VCaP (cell line): ENCODE measurements around the gene INHA.

Experiments
- H3K27ac ChIP-seq: fragments of 450-650 bp; 2 replicates; pipeline ENCODE4 v1.5.1; 2017
- TF ChIP-seq, protein P1 (sequence below): fragments of 450-650 bp; conservative IDR thresholded peaks from 2 replicates; pipeline ENCODE4 v1.5.1; 2017; ENCODE audit warnings: mild to moderate bottlenecking, moderate library complexity

The INHA gene, protein sequence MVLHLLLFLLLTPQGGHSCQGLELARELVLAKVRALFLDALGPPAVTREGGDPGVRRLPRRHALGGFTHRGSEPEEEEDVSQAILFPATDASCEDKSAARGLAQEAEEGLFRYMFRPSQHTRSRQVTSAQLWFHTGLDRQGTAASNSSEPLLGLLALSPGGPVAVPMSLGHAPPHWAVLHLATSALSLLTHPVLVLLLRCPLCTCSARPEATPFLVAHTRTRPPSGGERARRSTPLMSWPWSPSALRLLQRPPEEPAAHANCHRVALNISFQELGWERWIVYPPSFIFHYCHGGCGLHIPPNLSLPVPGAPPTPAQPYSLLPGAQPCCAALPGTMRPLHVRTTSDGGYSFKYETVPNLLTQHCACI

DNA sequence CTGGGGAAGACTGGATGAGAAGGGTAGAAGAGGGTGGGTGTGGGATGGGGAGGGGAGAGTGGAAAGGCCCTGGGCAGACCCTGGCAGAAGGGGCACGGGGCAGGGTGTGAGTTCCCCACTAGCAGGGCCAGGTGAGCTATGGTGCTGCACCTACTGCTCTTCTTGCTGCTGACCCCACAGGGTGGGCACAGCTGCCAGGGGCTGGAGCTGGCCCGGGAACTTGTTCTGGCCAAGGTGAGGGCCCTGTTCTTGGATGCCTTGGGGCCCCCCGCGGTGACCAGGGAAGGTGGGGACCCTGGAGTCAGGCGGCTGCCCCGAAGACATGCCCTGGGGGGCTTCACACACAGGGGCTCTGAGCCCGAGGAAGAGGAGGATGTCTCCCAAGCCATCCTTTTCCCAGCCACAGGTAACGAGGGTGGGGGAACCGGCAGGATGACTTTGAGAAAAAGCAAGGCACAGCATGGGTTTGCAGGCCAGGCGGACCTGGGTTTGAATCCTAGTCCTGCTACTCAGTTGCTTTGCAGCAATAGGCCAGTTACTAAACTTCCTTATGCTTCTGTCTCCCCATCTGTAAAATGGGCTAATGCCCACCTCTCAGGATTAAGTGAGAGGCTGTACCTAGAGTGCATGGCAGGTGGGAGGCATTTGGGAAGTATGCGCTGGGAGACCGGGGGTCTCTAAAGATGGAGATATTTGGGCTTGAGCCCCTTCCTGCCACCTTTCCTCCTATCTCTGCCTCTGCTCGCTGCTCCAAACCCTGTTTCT, at the start of gene INHA:
INHA (plus strand) TSS at position 74 of the 765 bp plus-strand sequence; CDS start at position 139, 65 bp downstream.
- TF ChIP-seq, protein P1, sequence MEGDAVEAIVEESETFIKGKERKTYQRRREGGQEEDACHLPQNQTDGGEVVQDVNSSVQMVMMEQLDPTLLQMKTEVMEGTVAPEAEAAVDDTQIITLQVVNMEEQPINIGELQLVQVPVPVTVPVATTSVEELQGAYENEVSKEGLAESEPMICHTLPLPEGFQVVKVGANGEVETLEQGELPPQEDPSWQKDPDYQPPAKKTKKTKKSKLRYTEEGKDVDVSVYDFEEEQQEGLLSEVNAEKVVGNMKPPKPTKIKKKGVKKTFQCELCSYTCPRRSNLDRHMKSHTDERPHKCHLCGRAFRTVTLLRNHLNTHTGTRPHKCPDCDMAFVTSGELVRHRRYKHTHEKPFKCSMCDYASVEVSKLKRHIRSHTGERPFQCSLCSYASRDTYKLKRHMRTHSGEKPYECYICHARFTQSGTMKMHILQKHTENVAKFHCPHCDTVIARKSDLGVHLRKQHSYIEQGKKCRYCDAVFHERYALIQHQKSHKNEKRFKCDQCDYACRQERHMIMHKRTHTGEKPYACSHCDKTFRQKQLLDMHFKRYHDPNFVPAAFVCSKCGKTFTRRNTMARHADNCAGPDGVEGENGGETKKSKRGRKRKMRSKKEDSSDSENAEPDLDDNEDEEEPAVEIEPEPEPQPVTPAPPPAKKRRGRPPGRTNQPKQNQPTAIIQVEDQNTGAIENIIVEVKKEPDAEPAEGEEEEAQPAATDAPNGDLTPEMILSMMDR = no peak
- H3K27ac ChIP-seq = peak within 1 kb of the TSS; percentile 89

DNA sequence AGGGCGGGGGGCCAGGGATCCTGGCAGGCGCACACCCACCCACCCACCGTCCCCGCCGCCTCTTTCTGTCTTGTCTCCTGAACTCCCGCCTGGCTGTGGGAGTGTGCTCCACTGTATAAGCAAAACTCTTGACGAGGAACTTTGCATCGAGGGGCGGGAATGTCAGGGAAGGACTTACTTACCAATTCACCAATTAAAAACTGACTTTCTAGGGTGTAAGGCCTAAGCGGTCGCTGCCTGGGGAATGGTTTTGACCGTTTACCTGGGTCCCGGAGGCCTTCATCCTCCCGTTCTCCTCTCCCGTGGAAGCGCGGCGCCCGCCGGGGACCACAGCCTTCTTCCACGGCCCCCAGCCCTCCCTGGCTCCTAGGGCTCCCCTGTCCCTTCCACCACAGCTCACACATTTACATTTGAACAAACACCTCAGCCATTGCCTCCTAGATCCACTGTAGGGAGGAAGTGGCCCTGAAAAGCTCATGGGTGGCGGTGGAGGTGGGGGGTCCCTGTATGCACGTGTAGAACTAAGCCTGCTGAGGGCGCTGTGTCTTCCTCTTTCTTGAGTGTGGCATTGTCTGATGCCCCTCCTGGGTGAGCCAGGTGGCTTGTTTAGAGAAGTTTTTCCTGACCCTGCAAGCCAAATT, 49.0 kb upstream of the INHA start:
- TF ChIP-seq, protein P1 = no peak
- H3K27ac ChIP-seq = no peak overlapping the region

DNA sequence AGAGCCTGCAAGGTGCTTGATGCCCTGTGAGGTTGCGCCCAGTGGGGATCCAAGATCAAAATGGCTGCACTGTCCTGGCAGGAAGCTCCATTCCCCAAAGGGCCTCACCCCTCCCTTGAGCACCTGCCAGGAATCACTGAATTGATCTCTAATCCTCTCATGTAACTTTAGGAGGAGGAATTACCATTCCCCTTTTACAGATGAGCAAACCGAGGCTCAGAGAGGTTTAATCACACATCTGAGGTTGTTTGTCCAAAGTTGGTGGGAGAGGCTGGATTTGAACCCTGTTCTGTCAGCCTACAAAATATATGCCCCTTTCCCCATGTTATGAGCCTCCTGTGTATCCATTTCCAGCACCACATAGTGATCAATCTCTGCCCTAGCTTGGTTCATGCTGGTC, 47.3 kb upstream of the INHA start:
- H3K27ac ChIP-seq = no peak overlapping the region

DNA sequence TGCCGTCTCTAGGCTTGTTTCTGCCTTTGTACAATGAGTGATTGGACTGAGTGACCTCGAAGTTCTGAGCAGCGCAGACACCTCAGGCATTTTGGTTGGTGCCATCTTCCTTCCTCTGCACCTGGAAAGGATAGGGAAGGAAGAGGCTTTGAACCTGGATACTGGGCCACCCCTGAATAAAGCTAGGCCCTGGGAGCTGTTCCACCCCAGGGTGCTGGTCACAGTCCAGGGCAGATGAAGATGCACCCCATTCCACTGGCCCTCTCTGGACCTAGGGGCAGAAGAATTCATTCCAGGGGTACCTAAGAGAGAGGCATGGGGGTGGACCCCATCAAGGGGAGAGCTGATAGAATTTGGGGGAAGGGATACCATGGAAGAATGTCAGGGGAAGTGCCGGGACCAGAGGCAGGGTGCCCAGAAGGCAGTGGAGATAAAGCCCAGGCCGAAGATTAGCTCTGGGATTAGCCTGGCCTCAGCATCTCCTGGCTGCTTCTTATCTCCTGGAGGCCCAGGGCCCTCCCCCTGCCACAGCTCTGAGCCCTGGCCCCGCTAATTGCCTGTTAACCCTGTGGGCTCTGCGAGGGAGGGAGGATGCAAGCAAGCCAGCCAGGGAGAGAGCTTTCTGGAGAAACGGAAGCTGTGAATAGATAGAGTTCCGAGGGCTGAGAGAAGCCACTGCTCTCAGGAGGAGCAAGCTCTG, 46.4 kb upstream of the INHA start:
- TF ChIP-seq, protein P1 = no peak
- H3K27ac ChIP-seq = no peak overlapping the region; the same call in 1 of the 2 replicates

More for the DNA sequence above, 47.3 kb upstream of the INHA start:
- TF ChIP-seq, protein P1 = no peak

DNA sequence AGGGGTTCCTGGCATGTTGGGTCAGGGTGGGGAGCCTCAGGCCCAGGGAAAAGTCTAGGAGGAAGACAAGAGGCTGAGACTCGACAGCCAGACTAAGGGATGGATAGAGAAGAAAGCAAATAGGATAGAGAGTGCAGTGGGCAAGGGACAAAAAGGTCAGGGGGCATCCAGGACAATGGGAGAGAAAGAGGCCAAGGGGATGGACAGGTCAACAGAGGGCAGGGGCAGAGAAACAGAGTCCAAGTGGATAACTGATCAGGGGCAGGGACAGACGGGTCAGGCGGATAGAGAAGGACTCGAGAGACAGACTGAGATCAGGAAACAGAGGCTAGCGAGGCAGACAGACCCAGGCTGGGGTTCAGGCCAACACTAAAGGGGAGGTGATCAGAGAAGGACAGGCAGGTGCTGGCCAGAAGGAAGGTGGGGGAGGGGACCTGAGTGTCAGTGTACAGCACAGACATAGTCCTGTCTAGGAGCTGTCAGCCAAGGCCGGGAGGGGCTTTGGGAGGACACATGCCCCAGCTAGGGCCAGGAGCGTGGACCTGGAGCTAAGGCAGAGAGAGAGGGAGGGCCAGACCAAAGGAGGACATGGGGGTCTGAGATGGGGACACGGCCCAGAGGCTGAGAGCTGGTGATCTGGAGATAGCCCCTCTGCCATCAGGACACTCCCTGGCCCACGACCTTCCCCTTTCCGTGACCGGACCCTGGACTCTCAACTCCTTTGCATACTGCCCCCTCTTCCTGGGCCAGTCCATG, 45.6 kb upstream of the INHA start:
- TF ChIP-seq, protein P1 = no peak
- H3K27ac ChIP-seq = peak overlapping the region; percentile 38; the same call in 1 of the 2 replicates

DNA sequence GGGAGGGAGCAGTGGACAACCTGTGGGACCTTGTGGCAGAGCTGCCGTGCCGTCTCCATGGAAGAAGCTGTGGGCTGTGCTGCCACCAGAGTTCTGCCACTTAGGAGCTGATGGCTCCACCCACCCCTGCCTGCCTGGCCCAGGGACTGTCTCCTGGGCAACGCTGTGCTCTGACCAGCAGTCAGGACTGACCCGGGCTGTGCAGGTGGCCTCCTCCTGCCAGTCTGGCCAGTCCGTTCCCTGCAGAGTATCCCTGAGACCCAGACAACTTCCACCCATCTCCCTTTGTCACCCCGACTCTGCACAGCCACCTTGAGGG, 45.1 kb upstream of the INHA start:
- H3K27ac ChIP-seq = peak overlapping the region; percentile 38; the same call in 1 of the 2 replicates
- TF ChIP-seq, protein P1 = no peak
